ENCODE results near the gene PHF5A. TPM values are rescaled to one million over a fixed set of nuclear protein-coding genes. Genes with fewer than 3 reads are reported as not detected.

Gene PHF5A
- total and polyA plus RNA-seq, 2 donors (not counting 1 experiment from before 2014, with no cell fraction given), result 61.5 to 63.3 TPM

DNA sequence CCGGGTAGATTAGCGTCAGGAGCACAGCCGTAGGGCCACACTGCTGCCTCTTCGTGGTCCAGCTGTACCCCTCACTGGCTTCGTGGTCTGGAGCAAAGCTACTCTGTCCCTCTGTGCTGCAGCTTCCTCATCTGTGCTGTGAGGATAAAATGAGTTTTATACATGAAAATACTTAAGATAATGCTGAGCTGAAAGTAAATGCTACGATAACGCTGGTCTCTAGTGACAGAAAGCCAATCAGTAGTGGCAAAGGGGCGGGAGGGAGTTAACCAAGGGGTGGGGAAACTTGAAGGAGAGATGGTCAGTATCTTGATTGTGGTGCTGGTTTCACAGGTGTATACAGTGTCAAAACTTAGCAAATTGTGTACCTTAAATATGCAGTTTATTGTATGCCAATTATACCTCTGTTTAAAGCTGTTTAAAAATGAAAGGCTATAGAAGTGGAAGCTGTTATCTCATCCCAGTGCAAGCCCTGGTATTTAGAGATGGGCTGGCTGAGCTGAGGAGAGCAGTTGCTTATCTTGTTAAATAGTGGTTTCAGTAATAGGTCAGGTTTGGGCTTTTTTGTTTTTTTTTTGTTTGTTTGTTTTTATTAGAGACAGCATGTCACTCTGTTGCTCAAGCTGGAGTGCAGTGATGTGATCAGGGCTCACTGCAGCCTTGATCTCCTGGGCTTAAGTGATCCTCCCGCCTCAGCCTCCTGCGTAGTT is 37.2 kb upstream of the PHF5A start:
- no peak for DNase-seq (ENCODE audit: low read depth in 2 of 2)
- H3K27ac ChIP-seq (ENCODE audit: insufficient read depth, low read length), result no peak overlapping the region
- H3K4me2 ChIP-seq (ENCODE audit: extremely low read depth, insufficient read depth, low read length), result no peak overlapping the region
- H3K4me3 ChIP-seq (replicated peaks in 1 of 4; ENCODE audit: control extremely low read depth in 1 of 4, insufficient read depth in 1 of 4, low read depth in 3 of 4, low read length in 4 of 4), result no peak overlapping the region
- H3K36me3 ChIP-seq (ENCODE audit: control insufficient read depth, insufficient read depth, low read length), result peaks cover 4% of the 10 kb centered on the region
- H4K20me1 ChIP-seq (ENCODE audit: control insufficient read depth, extremely low read depth, insufficient read depth, low read length), result no peaks in the 10 kb centered on the region
- no peaks in the 10 kb centered on the region for H3K4me1 ChIP-seq (ENCODE audit: control insufficient read depth, extremely low read depth, insufficient read depth, low read length)
- H3K9ac ChIP-seq (ENCODE audit: insufficient read depth, low read length), result no peak overlapping the region
- H3K9me3 ChIP-seq (ENCODE audit: control insufficient read depth, insufficient read depth, low read depth, low read length), result no peaks in the 10 kb centered on the region
- no peaks in the 10 kb centered on the region for H3K79me2 ChIP-seq (ENCODE audit: control insufficient read depth, insufficient read depth, low read length)
- no peaks in the 10 kb centered on the region for H3K27me3 ChIP-seq (ENCODE audit: control insufficient read depth, insufficient read depth, low read length)
- no peak overlapping the region for H2AFZ ChIP-seq (ENCODE audit: low read length)
- TF ChIP-seq EZH2 (IDR thresholded peaks at IDR 0.05; ENCODE audit: low read length, missing control alignments), result no peak
- TF ChIP-seq, protein P1, sequence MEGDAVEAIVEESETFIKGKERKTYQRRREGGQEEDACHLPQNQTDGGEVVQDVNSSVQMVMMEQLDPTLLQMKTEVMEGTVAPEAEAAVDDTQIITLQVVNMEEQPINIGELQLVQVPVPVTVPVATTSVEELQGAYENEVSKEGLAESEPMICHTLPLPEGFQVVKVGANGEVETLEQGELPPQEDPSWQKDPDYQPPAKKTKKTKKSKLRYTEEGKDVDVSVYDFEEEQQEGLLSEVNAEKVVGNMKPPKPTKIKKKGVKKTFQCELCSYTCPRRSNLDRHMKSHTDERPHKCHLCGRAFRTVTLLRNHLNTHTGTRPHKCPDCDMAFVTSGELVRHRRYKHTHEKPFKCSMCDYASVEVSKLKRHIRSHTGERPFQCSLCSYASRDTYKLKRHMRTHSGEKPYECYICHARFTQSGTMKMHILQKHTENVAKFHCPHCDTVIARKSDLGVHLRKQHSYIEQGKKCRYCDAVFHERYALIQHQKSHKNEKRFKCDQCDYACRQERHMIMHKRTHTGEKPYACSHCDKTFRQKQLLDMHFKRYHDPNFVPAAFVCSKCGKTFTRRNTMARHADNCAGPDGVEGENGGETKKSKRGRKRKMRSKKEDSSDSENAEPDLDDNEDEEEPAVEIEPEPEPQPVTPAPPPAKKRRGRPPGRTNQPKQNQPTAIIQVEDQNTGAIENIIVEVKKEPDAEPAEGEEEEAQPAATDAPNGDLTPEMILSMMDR (conservative IDR thresholded peaks at IDR 0.05 in 1 of 2, IDR thresholded peaks at IDR 0.05 in 1 of 2; ENCODE audit: low read depth in 1 of 2, low read length in 2 of 2), result no peak

DNA sequence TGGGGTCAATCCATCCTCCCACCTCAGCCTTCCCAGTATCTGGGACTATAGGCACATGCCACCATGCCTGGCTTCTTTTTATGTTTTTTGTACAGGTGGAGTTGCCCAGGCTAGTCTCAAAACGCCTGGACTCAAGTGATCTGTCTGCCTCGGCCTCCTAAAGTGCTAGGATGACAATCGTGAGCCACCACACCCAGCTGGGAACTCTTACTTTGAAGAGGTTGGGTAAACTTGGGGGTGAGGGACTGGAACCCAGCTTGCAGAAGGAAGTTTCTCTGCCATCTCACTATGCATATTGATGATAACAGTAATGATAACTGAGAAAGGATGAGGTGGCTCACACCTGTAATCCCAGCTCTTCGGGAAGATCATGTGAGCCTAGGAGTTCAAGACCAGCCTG is 36.3 kb upstream of the PHF5A start:
- Histone ChIP-seq H3K9me3 (ENCODE audit: control insufficient read depth, insufficient read depth, low read depth, low read length) (no peaks in the 10 kb centered on the region), H3K4me1 (ENCODE audit: control insufficient read depth, extremely low read depth, insufficient read depth, low read length) (no peaks in the 10 kb centered on the region), H3K4me2 (ENCODE audit: extremely low read depth, insufficient read depth, low read length) (no peak overlapping the region), H4K20me1 (ENCODE audit: control insufficient read depth, extremely low read depth, insufficient read depth, low read length) (no peaks in the 10 kb centered on the region), H2AFZ (ENCODE audit: low read length) (no peak overlapping the region), H3K9ac (ENCODE audit: insufficient read depth, low read length) (no peak overlapping the region), H3K4me3 (replicated peaks in 1 of 4; ENCODE audit: control extremely low read depth in 1 of 4, insufficient read depth in 1 of 4, low read depth in 3 of 4, low read length in 4 of 4) (no peak overlapping the region), H3K27me3 (ENCODE audit: control insufficient read depth, insufficient read depth, low read length) (no peaks in the 10 kb centered on the region), H3K27ac (ENCODE audit: insufficient read depth, low read length) (no peak overlapping the region), H3K79me2 (ENCODE audit: control insufficient read depth, insufficient read depth, low read length) (no peaks in the 10 kb centered on the region), H3K36me3 (ENCODE audit: control insufficient read depth, insufficient read depth, low read length) (peaks cover 7% of the 10 kb centered on the region)
- no peak for TF ChIP-seq EZH2 (IDR thresholded peaks at IDR 0.05; ENCODE audit: low read length, missing control alignments)
- TF ChIP-seq, protein P1 (conservative IDR thresholded peaks at IDR 0.05 in 1 of 2, IDR thresholded peaks at IDR 0.05 in 1 of 2; ENCODE audit: low read depth in 1 of 2, low read length in 2 of 2), result no peak
- no peak for DNase-seq (ENCODE audit: low read depth in 2 of 2)

DNA sequence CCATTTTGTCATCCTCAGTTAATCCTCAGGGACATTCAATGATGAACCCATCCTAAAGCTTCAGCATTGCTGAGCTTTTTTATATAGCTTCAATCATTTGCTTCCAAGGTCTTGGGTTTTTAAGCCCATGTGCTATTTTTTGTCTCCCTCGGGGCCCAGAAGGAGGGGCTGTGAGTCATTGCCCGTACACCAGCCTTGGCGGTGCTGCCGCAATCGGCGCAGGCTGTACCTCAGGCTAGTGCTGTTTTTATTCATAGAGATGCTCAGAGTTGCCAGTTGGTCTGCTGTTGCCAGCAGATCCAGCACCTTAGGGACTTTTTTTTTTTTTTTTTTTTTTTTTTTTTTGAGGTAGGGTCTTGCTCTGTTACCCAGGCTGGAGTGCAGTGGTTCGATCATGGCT is 35.9 kb upstream of the PHF5A start:
- Histone ChIP-seq H3K79me2 (ENCODE audit: control insufficient read depth, insufficient read depth, low read length) (no peaks in the 10 kb centered on the region), H3K4me1 (ENCODE audit: control insufficient read depth, extremely low read depth, insufficient read depth, low read length) (no peaks in the 10 kb centered on the region), H3K4me2 (ENCODE audit: extremely low read depth, insufficient read depth, low read length) (no peak overlapping the region), H3K27me3 (ENCODE audit: control insufficient read depth, insufficient read depth, low read length) (no peaks in the 10 kb centered on the region), H4K20me1 (ENCODE audit: control insufficient read depth, extremely low read depth, insufficient read depth, low read length) (no peaks in the 10 kb centered on the region), H2AFZ (ENCODE audit: low read length) (no peak overlapping the region), H3K9me3 (ENCODE audit: control insufficient read depth, insufficient read depth, low read depth, low read length) (no peaks in the 10 kb centered on the region), H3K36me3 (ENCODE audit: control insufficient read depth, insufficient read depth, low read length) (peaks cover 9% of the 10 kb centered on the region), H3K9ac (ENCODE audit: insufficient read depth, low read length) (no peak overlapping the region), H3K4me3 (replicated peaks in 1 of 4; ENCODE audit: control extremely low read depth in 1 of 4, insufficient read depth in 1 of 4, low read depth in 3 of 4, low read length in 4 of 4) (no peak overlapping the region), H3K27ac (ENCODE audit: insufficient read depth, low read length) (no peak overlapping the region)
- no peak for DNase-seq (ENCODE audit: low read depth in 2 of 2)
- TF ChIP-seq, protein P1 (conservative IDR thresholded peaks at IDR 0.05 in 1 of 2, IDR thresholded peaks at IDR 0.05 in 1 of 2; ENCODE audit: low read depth in 1 of 2, low read length in 2 of 2), result no peak
- no peak for TF ChIP-seq EZH2 (IDR thresholded peaks at IDR 0.05; ENCODE audit: low read length, missing control alignments)

Measured in fibroblast of lung (primary cell).